Mesangial cell (primary cell): ENCODE data around the gene ZNF253. TPM values are rescaled to one million over a fixed set of nuclear protein-coding genes. Genes with fewer than 3 reads are reported as not detected.

Experiments used
- total RNA-seq: library from RNA; depleted of rRNA; stranded (reverse); fragments of >200 nt; gene quantifications from 2 replicates; pipeline ENCODE4 v1.2.3, GENCODE V29; 2015

The ZNF253 gene
- total RNA-seq, result 3.2 and 3.9 TPM in 2 replicates

GRCh38 chr19:19865750-19866610 lies at the start of gene ZNF253:
ZNF253 (plus strand) TSS chr19:19865882; CDS start chr19:19865997, 115 bp downstream.

GRCh38 chr19:19821366-19821951 lies 44.2 kb upstream of the ZNF253 start, which contains the start of gene ZNF506:
ZNF506 (minus strand) TSS chr19:19821750; CDS start chr19:19821603, 147 bp downstream.

DNA sequence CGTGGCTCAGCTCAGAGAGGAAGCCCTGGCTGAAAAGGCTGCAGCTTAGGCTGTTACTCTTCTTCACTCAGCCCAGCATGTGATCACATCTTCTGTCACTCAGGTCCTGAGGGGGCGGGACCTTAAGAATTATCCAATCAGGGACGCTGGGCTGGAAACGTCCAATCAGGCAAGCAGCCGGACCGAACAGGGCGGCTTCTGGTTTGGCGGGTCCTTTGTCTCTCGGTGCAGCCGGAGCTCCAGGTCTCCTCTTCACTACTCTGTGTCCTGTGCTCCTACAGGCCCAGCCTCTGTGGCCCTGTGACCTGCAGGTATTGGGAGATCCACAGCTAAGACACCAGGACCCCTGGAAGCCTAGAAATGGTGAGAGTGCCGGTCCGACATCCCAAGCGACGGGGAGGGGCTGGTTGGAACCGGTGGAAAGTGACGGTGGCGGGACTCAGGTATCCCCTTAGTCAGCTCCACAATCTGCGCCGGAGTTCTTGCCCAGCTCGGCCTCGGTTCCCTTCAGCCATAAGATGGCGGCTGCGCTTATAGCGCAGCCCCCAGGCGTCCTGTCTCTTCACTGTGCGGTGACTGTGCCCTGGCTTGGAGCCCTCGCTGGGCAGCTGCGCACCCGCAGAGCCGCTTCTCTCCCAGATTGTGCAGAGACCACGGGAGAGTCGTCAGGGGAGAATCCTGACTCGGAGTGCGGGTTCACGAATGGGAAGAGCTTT lies 35.2 kb downstream of the ZNF253 start, which contains the start of gene ZNF93:
TSS of gene ZNF93 (plus strand) at position 218 of the 716 bp plus-strand sequence. CDS start at position 361, 143 bp downstream.

Other genes with a start within 250 kb of the ZNF253 start
- gene PBX4, start 247.2 kb upstream of the ZNF253 start, total RNA-seq, result 1.8 and 2.0 TPM in 2 replicates
- 14.7 and 19.8 TPM in 2 replicates for gene LPAR2, start 237.7 kb upstream of the ZNF253 start, total RNA-seq
- gene GMIP, start 222.2 kb upstream of the ZNF253 start, total RNA-seq, result 8.0 and 8.8 TPM in 2 replicates
- gene ATP13A1, start 202.2 kb upstream of the ZNF253 start, total RNA-seq, result 56.0 and 58.3 TPM in 2 replicates
- 1.9 and 5.4 TPM in 2 replicates for gene ZNF101, start 197.0 kb upstream of the ZNF253 start, total RNA-seq
- gene ZNF14, start 132.8 kb upstream of the ZNF253 start, total RNA-seq, result 1.5 and 2.8 TPM in 2 replicates
- 14.5 and 35.9 TPM in 2 replicates for gene ZNF506, start 44.1 kb upstream of the ZNF253 start, total RNA-seq
- gene ZNF93, start 35.1 kb downstream of the ZNF253 start, total RNA-seq, result 4.3 and 15.0 TPM in 2 replicates
- 0.49 and 1.9 TPM in 2 replicates for gene ZNF682, start 173.6 kb downstream of the ZNF253 start, total RNA-seq
- gene ZNF90, start 212.1 kb downstream of the ZNF253 start, total RNA-seq, result 1.0 and 2.8 TPM in 2 replicates